ENCODE measurements around the gene KLHL30.

- TF ChIP-seq POLR2AphosphoS5 (IDR thresholded peaks at IDR 0.05) (no peak), CTCF (IDR thresholded peaks at IDR 0.05) (no peak)
Measured at GRCh38 chr2:238105506-238106338, 32.7 kb upstream of the KLHL30 start.
